Raji (cell line): ENCODE measurements around the gene ZC3HAV1L.

Source experiments
- POLR2A ChIP-seq: IDR thresholded peaks from 2 replicates; pipeline ENCODE4 v1.6.1; 2011; ENCODE audit warnings: low read depth, low read length, control low read depth; ENCODE audit not compliant: insufficient read depth

ZC3HAV1L gene

DNA sequence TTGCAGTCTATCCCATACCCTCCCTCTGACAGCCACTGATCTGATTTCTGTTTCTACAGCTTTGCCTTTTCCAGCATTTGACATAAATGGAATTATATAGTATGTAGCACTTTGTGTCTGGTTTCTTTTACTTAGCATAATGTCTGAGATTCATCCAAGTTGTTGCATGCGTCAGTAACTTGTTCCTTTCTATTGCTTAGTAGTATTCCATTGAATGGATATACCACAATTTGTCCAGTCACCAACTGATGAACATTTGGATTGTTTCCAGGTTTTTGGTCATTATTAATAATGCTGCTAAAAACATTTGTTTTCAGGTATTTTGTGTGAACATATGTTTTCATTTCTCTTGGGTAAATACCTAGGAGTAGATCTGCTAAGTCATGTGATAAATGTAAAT is 48.2 kb downstream of the ZC3HAV1L start:
- no peak for TF ChIP-seq POLR2A

GRCh38 chr7:138982204-138982623 is 53.6 kb downstream of the ZC3HAV1L start:
- TF ChIP-seq POLR2A, result no peak

DNA sequence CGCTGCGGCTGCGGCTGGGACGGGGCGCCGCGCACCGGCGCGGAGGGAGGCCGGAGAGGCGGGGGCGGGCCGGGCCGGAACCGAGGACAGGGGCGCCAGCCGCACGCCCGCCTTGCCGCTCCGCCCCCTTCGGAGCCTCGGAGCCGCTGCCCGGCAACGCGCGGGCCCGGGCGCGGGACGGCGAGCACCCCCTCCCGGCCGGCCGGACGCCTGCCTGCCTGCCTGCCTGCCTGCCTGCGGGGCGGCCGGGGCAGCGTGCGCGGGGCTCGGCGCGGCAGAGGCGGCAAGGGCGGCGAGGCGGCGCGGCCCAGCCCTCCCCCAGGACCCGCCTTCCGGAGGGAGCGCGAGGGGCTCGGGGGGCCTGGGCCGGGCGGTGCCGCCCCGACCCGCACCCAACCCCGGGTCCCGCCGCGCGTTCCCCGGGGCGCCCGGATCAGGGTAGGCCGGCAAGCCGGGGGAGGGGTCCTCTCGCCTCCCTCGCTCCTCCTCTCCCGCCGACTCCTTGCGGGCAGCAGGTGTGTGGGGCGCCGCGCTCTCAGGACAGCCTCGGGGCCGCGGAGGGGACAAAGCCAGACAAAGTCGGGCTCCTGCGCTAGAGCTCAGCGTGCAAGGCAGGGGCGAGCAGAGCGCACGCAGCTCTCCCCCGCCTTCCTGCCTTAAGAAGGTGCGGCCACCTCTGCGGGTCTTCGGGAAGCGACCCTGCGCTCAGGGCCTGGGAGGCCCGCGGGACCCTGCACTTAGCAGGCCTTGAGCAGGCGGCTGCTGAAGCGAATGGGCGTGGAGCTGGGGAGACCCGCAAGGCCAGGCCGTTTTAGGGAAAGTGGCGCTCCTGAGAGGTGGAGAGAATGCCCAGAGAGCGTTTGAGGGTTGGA is 54.3 kb downstream of the ZC3HAV1L start, which contains the start of gene KIAA1549:
KIAA1549 (minus strand) TSS at position 58 of the 872 bp plus-strand sequence. CDS start 120 bp downstream, outside the sequence.
- TF ChIP-seq POLR2A, result no peak

DNA sequence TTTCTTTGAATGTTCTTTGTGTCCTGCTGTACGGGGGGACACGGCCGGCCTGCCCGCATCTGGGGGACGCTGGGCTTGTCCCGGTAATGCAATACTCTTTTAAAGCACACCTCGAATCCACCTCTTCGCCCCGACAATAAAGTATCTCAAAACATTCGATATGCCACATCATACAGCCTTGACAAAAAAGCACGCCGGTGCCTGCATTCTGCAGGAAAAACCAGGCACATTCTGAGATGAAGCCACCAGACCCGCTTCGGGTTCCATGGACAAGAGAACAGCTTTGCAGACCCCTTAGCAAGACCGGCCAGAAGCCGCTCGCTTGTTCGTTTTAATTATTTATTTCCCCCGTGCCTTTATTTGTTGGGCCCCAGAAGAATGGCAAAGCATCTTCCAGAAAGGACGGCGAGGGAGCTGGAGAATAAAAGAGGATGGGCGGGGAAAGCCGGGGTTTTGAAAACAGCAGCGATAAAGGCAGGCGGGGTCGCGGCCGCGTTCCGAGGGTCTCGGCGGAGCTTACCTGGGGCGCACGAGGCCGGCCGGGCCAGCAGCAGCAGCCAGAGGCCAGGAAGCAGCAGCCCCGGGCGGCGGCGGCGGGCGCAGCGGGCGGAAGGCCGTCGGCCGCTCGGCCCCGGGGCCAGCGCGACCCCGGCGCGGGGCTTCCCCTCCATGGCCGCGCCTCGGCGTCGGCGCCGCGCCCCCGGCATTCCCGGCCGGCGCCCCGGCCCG is 55.1 kb downstream of the ZC3HAV1L start:
- TF ChIP-seq POLR2A, result no peak

DNA sequence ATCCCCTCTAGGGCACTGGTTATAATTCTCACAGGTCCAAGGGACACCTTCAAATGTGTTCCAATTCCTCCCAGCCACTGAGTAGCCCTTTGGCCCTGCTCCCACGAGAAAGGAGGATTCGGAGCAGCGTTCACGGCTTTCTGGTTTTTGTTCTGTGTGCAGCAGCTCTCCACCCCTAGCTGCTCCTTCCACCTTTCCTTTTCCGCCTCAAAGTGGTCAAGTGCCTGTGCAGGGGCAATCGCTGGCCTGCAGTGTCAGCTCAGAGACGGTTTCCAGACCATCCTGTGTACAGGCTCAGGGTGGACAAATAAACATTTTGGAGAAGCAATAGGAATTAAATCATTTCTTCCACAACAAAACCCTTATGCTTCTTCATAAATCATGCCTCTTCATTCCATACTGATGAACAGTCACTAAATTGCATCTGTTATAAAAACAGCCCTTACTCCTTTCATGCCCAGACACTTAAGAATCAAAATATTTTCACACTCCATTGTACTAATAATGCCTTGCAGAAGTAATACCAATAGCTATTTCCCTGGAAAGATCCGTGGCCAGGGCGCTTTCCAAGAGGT is 55.8 kb downstream of the ZC3HAV1L start:
- no peak for TF ChIP-seq POLR2A

DNA sequence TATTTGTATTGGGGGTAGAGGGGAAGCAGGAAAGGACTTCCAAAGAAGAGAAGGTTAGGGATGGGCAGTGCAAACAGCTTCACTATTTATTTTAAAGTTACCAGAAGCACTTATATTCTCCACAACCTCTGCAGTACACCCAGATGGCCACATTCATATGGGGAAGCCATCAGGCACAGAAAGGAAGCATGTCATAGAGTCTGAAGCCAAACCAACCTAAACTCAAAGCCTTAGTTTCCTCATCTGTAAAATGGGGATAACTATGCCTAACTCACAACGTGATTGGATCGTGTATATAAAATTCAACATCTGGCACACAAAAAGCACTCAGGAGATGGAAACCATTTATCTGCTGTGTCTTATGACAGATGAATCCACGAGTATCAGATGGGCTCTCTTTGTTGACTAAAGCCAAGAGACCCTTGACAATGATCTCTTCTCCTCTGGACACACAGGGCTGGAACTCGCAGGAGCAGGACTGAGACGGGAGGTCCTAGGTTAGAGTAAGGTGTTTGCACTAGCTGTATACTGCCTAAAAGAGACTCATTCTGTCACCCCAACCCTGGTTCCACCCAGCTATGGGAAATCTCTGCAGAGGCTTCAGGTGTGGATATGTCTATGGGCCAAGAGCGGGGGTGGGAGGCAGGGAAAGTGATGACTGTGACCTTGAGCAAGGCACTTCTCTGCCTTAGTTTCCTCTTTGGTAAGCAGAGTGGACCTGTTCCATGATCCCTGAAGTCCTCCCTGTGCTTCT is 56.4 kb downstream of the ZC3HAV1L start:
- no peak for TF ChIP-seq POLR2A

DNA sequence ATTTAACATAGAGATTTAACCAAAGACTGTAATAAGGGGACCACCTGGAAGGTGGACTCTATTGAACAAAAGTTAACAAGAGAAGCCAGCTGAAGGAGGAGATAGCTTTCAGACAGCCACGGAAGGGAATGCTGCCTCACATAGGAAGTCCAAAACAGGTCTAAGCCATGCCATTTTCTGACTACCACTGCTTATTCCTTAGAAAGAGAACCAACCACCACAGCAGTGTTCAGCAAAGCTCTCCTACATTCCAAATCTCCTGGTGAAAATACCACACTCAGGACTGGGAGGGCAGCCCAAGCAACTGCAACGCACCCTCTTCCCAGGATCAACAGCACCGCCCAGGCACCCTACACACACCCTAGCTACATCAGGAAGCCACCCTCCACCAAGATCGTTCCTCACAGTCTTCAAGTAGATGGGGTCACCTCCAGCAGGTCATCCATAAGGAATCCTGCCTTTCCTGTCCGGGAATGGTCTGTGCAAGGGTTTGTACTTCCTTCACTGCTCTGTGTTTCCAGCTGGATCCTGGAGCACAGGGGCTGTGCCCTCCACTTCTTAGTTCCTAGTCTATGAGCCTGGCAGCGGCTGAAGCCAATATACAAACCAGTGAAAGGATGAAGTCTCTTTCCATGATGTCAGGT is 57.2 kb downstream of the ZC3HAV1L start:
- no peak for TF ChIP-seq POLR2A
